Measurements from ENCODE around the gene RNASE13.

DNA sequence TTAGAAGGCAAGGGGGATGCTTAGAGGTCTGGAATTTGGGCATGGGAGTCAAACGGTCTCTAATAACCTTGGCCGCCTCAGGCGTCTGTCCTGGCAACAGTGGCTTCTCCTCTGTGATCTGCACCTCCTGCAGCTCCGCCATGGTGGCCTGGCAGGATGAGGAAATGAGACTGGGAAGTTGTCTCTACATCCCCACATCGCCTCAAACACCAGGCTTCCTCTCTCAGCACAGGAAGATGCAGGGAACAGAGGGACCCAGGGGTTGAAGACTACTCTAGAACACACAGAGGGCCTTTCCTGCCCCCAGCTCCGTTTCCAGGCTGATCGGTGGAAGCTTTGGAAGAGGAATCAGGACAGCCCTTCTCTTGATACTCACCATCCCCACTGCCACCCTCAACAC is 11.4 kb downstream of the RNASE13 start:
- no peak for TF ChIP-seq POLR2A (IDR thresholded peaks at IDR 0.05; ENCODE audit: low read depth, low read length)
- TF ChIP-seq SPI1 (IDR thresholded peaks at IDR 0.05; ENCODE audit: low read depth, low read length), result no peak
